Measurements from ENCODE around the gene HABP4. TPM values are rescaled to one million over a fixed set of nuclear protein-coding genes. Genes with fewer than 3 reads are reported as not detected.

Gene HABP4
- total RNA-seq, 1 donor from 2014 or later, result 6.6 TPM

- peaks cover 6% of the 10 kb centered on the region for H3K36me3 ChIP-seq (ENCODE audit: control insufficient read depth, insufficient read depth, low read length)
- DNase-seq (ENCODE audit: low read depth) (no peak), FAIRE-seq (no peak)
- H3K4me3 ChIP-seq (ENCODE audit: low read depth, low read length), result no peak overlapping the region
- TF ChIP-seq, protein P1, sequence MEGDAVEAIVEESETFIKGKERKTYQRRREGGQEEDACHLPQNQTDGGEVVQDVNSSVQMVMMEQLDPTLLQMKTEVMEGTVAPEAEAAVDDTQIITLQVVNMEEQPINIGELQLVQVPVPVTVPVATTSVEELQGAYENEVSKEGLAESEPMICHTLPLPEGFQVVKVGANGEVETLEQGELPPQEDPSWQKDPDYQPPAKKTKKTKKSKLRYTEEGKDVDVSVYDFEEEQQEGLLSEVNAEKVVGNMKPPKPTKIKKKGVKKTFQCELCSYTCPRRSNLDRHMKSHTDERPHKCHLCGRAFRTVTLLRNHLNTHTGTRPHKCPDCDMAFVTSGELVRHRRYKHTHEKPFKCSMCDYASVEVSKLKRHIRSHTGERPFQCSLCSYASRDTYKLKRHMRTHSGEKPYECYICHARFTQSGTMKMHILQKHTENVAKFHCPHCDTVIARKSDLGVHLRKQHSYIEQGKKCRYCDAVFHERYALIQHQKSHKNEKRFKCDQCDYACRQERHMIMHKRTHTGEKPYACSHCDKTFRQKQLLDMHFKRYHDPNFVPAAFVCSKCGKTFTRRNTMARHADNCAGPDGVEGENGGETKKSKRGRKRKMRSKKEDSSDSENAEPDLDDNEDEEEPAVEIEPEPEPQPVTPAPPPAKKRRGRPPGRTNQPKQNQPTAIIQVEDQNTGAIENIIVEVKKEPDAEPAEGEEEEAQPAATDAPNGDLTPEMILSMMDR (IDR thresholded peaks at IDR 0.05; ENCODE audit: insufficient read depth, low read length, severe bottlenecking), result no peak
- H3K27me3 ChIP-seq (ENCODE audit: control insufficient read depth, insufficient read depth, low read length), result no peaks in the 10 kb centered on the region
These were observed 42.0 kb downstream of the HABP4 start for GRCh38 chr9:96491880-96492525.

DNA sequence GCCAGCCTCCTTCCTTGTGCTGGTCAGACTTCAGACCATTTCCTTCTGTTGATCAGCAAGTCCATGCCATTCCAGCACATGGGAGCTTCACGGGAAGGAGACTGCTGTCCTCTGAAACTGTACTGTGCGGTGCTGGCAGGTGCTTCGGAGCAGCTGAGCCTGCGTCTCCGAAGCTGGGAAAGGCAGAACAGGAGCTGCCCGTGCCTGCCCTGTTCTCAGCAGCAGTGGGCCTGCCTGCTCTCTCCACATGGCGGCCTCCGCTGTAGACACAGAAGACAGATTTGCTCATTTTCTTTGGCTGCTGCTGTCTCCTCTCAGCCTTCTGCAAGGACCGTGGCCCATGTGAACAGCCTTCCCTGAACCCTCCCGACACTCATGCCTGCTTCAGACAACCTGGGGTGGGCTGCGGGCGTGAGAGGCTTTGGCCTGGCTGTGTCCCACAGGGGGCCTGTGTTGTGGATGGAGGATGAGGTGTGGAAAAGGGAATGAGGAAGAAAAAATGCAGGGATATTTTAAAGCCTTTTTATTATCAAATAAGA lies 43.1 kb downstream of the HABP4 start:
- no peak for FAIRE-seq
- no peak for DNase-seq (ENCODE audit: low read depth)
- H3K27me3 ChIP-seq (ENCODE audit: control insufficient read depth, insufficient read depth, low read length), result no peaks in the 10 kb centered on the region
- no peak overlapping the region for H3K4me3 ChIP-seq (ENCODE audit: low read depth, low read length)
- TF ChIP-seq, protein P1 (IDR thresholded peaks at IDR 0.05; ENCODE audit: insufficient read depth, low read length, severe bottlenecking), result no peak
- H3K36me3 ChIP-seq (ENCODE audit: control insufficient read depth, insufficient read depth, low read length), result peaks cover 5% of the 10 kb centered on the region

- DNase-seq (ENCODE audit: low read depth) (no peak), FAIRE-seq (no peak)
- TF ChIP-seq, protein P1 (IDR thresholded peaks at IDR 0.05; ENCODE audit: insufficient read depth, low read length, severe bottlenecking), result no peak
- peaks cover 1% of the 10 kb centered on the region for H3K36me3 ChIP-seq (ENCODE audit: control insufficient read depth, insufficient read depth, low read length)
- no peak overlapping the region for H3K4me3 ChIP-seq (ENCODE audit: low read depth, low read length)
- no peaks in the 10 kb centered on the region for H3K27me3 ChIP-seq (ENCODE audit: control insufficient read depth, insufficient read depth, low read length)
These were observed 43.8 kb downstream of the HABP4 start for GRCh38 chr9:96493757-96494156.

- FAIRE-seq, result no peak
- TF ChIP-seq, protein P1 (IDR thresholded peaks at IDR 0.05; ENCODE audit: insufficient read depth, low read length, severe bottlenecking), result no peak
These were observed 44.3 kb downstream of the HABP4 start for GRCh38 chr9:96494215-96494800.

GRCh38 chr9:96495341-96495740 lies 45.4 kb downstream of the HABP4 start:
- no peak for DNase-seq (ENCODE audit: low read depth)
- Histone ChIP-seq H3K27me3 (ENCODE audit: control insufficient read depth, insufficient read depth, low read length) (no peaks in the 10 kb centered on the region), H3K4me3 (ENCODE audit: low read depth, low read length) (no peak overlapping the region), H3K36me3 (ENCODE audit: control insufficient read depth, insufficient read depth, low read length) (peaks cover 1% of the 10 kb centered on the region)
- FAIRE-seq, result no peak
- TF ChIP-seq, protein P1 (IDR thresholded peaks at IDR 0.05; ENCODE audit: insufficient read depth, low read length, severe bottlenecking), result no peak

More at GRCh38 chr9:96494215-96494800, 44.3 kb downstream of the HABP4 start:
- Histone ChIP-seq H3K27me3 (ENCODE audit: control insufficient read depth, insufficient read depth, low read length) (no peaks in the 10 kb centered on the region), H3K4me3 (ENCODE audit: low read depth, low read length) (no peak overlapping the region), H3K36me3 (ENCODE audit: control insufficient read depth, insufficient read depth, low read length) (peaks cover 1% of the 10 kb centered on the region)
- DNase-seq (ENCODE audit: low read depth), result no peak

All from bronchial epithelial cell (primary cell).